ENCODE data around the gene GLB1L3. TPM values are rescaled to one million over a fixed set of nuclear protein-coding genes. Genes with fewer than 3 reads are reported as not detected.

GLB1L3 gene
- total and polyA plus RNA-seq, 2 donors from 2014 or later = 0.06 to 0.17 TPM

DNA sequence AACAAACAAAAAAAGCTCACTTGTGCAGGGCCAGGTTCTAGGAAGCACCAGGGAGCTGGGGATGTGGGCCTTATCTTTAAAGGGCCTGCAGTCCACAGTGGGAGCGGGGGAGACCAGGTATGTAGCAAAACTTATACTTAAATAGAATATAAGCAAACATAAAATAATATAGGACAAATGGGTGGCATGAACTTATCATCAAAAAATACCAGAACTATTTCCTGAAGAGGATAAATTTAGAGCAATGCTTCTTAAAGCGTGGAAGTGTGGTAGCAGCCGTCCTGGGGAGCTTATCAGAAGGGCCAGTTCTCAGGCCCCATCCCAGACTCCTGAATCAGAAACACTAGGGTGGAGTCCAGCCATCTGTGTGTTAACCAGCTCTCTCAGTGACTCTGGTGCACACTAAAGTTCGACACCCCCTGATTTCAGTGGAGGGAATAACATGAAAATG is 42.4 kb upstream of the GLB1L3 start:
- intact Hi-C loops (cut with DNase I) = no loop called here
- Histone ChIP-seq H3K4me1 (ENCODE audit: control insufficient read depth in 2 of 3, insufficient read depth in 2 of 3, low read depth in 1 of 3, low read length in 3 of 3) (peaks cover 0 to 5% (median 3%) of the 10 kb centered on the region in 3 donors), H3K27ac (ENCODE audit: low read depth in 2 of 2, low read length in 2 of 2) (no peak overlapping the region), H3K4me3 (ENCODE audit: low read length in 3 of 3) (no peak overlapping the region), H3K36me3 (ENCODE audit: control insufficient read depth in 2 of 3, insufficient read depth in 3 of 3, low read length in 3 of 3) (peaks cover 0 to 7% (median 2%) of the 10 kb centered on the region in 3 donors), H3K27me3 (ENCODE audit: control insufficient read depth, insufficient read depth, low read length) (no peaks in the 10 kb centered on the region), H3K9me3 (ENCODE audit: control insufficient read depth in 2 of 3, insufficient read depth in 1 of 3, low read length in 3 of 3) (no peaks in the 10 kb centered on the region), H3K9ac (ENCODE audit: low read length in 3 of 3) (no peak overlapping the region)
- TF ChIP-seq, protein P1, sequence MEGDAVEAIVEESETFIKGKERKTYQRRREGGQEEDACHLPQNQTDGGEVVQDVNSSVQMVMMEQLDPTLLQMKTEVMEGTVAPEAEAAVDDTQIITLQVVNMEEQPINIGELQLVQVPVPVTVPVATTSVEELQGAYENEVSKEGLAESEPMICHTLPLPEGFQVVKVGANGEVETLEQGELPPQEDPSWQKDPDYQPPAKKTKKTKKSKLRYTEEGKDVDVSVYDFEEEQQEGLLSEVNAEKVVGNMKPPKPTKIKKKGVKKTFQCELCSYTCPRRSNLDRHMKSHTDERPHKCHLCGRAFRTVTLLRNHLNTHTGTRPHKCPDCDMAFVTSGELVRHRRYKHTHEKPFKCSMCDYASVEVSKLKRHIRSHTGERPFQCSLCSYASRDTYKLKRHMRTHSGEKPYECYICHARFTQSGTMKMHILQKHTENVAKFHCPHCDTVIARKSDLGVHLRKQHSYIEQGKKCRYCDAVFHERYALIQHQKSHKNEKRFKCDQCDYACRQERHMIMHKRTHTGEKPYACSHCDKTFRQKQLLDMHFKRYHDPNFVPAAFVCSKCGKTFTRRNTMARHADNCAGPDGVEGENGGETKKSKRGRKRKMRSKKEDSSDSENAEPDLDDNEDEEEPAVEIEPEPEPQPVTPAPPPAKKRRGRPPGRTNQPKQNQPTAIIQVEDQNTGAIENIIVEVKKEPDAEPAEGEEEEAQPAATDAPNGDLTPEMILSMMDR (IDR thresholded peaks at IDR 0.05; ENCODE audit: borderline replicate concordance, extremely low read depth, insufficient read depth) = no peak
- FAIRE-seq (no peak), DNase-seq (peak in 1 of 5 donors; percentile 17)

DNA sequence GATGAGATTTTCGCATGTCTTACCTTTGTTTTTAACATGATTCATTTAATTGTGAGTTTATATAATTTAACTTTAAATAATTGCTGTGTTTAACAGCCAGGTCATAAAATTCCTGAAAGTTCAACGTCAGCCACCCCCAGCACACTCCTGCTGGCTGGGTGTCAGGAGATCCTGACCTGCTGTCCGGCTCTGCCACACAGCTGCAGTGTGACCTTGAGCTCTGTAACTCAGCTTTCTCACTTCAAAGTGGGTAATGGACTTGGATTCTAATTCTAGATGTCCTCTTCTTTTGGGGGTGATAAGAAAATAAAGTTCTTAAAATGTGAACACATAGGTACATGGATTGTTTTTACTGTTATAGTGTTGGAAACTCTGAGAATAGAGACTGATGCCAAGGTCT is 40.8 kb upstream of the GLB1L3 start:
- FAIRE-seq (no peak), DNase-seq (no peak)
- TF ChIP-seq, protein P1 (IDR thresholded peaks at IDR 0.05; ENCODE audit: borderline replicate concordance, extremely low read depth, insufficient read depth) = no peak
- Histone ChIP-seq H3K4me3 (ENCODE audit: low read length in 3 of 3) (no peak overlapping the region), H3K36me3 (ENCODE audit: control insufficient read depth in 2 of 3, insufficient read depth in 3 of 3, low read length in 3 of 3) (peaks cover 3 to 21% (median 9%) of the 10 kb centered on the region in 3 donors), H3K4me1 (ENCODE audit: control insufficient read depth in 2 of 3, insufficient read depth in 2 of 3, low read depth in 1 of 3, low read length in 3 of 3) (peaks cover 0 to 3% (median under 1%) of the 10 kb centered on the region in 3 donors), H3K9me3 (ENCODE audit: control insufficient read depth in 2 of 3, insufficient read depth in 1 of 3, low read length in 3 of 3) (no peaks in the 10 kb centered on the region), H3K9ac (ENCODE audit: low read length in 3 of 3) (no peak overlapping the region), H3K27ac (ENCODE audit: low read depth in 2 of 2, low read length in 2 of 2) (no peak overlapping the region), H3K27me3 (ENCODE audit: control insufficient read depth, insufficient read depth, low read length) (no peaks in the 10 kb centered on the region)
- intact Hi-C loops (cut with DNase I) = no loop called here

DNA sequence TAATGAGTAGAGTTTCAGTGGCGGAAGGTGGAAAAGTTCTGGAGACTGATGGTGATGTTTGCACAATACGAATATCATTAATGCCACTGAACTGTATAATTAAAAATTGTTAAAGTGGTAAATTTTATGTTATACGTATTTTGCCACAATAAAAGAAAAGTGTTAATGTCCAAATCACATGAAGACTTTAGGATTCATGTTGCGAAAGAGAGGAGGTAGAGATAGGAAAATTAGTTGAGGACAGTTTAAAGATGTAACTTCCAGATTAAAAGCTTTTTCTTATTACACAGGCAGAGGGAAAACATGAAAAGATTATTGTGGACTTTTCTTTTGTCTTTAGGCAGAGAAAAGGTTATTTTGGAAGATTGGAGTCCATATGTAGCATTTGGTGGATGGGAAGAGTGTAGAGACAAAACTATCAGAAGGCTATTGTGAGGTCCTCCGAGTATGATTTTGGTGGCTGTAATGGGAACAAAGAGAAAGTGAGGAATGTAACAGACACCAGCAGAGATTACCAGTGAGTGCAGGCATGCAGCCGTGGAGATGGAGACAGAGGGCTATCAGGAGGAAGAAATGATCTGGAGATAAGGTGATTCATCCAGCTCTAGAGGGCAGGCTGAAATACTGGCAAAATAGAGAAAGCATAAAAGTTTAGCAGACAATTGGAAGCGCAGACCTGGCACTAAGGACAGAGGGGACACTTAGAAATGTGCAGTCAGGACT is 39.2 kb upstream of the GLB1L3 start:
- intact Hi-C loops (cut with DNase I) = no loop called here
- H3K4me1 ChIP-seq (ENCODE audit: control insufficient read depth in 2 of 3, insufficient read depth in 2 of 3, low read depth in 1 of 3, low read length in 3 of 3) = peaks cover 0 to 3% (median 0%) of the 10 kb centered on the region in 3 donors
- no peak for FAIRE-seq
- no peak overlapping the region for H3K4me3 ChIP-seq (ENCODE audit: low read length in 3 of 3)
- H3K9me3 ChIP-seq (ENCODE audit: control insufficient read depth in 2 of 3, insufficient read depth in 1 of 3, low read length in 3 of 3) = no peaks in the 10 kb centered on the region
- TF ChIP-seq, protein P1 (IDR thresholded peaks at IDR 0.05; ENCODE audit: borderline replicate concordance, extremely low read depth, insufficient read depth) = no peak
- H3K9ac ChIP-seq (ENCODE audit: low read length in 3 of 3) = no peak overlapping the region
- H3K27ac ChIP-seq (ENCODE audit: low read depth in 2 of 2, low read length in 2 of 2) = no peak overlapping the region
- no peak for DNase-seq
- H3K27me3 ChIP-seq (ENCODE audit: control insufficient read depth, insufficient read depth, low read length) = no peaks in the 10 kb centered on the region
- H3K36me3 ChIP-seq (ENCODE audit: control insufficient read depth in 2 of 3, insufficient read depth in 3 of 3, low read length in 3 of 3) = peaks cover 3 to 31% (median 14%) of the 10 kb centered on the region in 3 donors

Data from kidney (tissue), 14 donors.